Measurements from ENCODE around the gene HUS1B. TPM values are rescaled to one million over a fixed set of nuclear protein-coding genes. Genes with fewer than 3 reads are reported as not detected.

Gene HUS1B
- total and polyA plus RNA-seq, 2 of the 8 experiments (the other 6 are each of a cell fraction or from before 2014, with no cell fraction given), result 0.48 to 1.1 TPM

- Histone ChIP-seq H3K23ac (ENCODE audit: insufficient read length) (no peak overlapping the region), H3K4me2 (ENCODE audit: insufficient read depth in 1 of 2, low read depth in 2 of 2, low read length in 2 of 2) (no peak overlapping the region), H3K18ac (ENCODE audit: extremely low read depth, low read length) (no peak overlapping the region), H3K4me3 (ENCODE audit: extremely low read depth in 1 of 4, insufficient read depth in 2 of 4, low read depth in 3 of 4, low read length in 4 of 4) (no peak overlapping the region), H3K79me2 (ENCODE audit: control insufficient read depth in 1 of 2, insufficient read depth in 2 of 2, low read length in 2 of 2) (0 out of 4 replicates have a peak, but pooled peaks cover 0 to 5% of the 10 kb centered on the region in 2 experiments), H3K4me1 (replicated peaks in 1 of 4; ENCODE audit: control insufficient read depth in 3 of 4, insufficient read depth in 4 of 4, low read length in 3 of 4) (peaks cover 0 to 5% (median 3%) of the 10 kb centered on the region in 4 experiments; a peak in 5 of 7 replicates), H3K79me1 (ENCODE audit: low read depth, low read length) (peaks cover 11% of the 10 kb centered on the region), H4K20me1 (replicated peaks in 1 of 2; ENCODE audit: control insufficient read depth in 1 of 2, insufficient read depth in 2 of 2, low read length in 2 of 2) (peaks cover 0 to 3% of the 10 kb centered on the region in 2 experiments), H4K91ac (replicated peaks; ENCODE audit: insufficient read length, low read length) (no peak overlapping the region), H3K56ac (replicated peaks; ENCODE audit: insufficient read length, low read depth, low read length) (no peak overlapping the region), H4K5ac (ENCODE audit: insufficient read length, low read depth, low read length) (no peak overlapping the region), H2BK20ac (ENCODE audit: low read length) (no peak overlapping the region), H3K9me3 (ENCODE audit: insufficient read depth in 2 of 2, low read depth in 1 of 2, low read length in 1 of 2) (no peaks in the 10 kb centered on the region), H2BK12ac (ENCODE audit: low read depth, low read length) (no peak overlapping the region), H3K14ac (ENCODE audit: insufficient read length) (no peak overlapping the region), H3K36me3 (ENCODE audit: control insufficient read depth in 2 of 4, insufficient read depth in 4 of 4, low read length in 3 of 4) (peaks cover 0 to 12% (median 3%) of the 10 kb centered on the region in 4 experiments; a peak in 3 of 8 replicates), H2BK5ac (ENCODE audit: low read depth, low read length) (no peak overlapping the region), H2AK5ac (ENCODE audit: low read depth, low read length) (no peak overlapping the region), H3K9ac (replicated peaks in 1 of 4; ENCODE audit: extremely low read depth in 1 of 4, low read depth in 3 of 4, low read length in 3 of 4) (no peak overlapping the region), H2AFZ (ENCODE audit: low read length) (no peak overlapping the region), H3K23me2 (ENCODE audit: low read depth, low read length) (no peaks in the 10 kb centered on the region), H2BK120ac (replicated peaks; ENCODE audit: low read depth, low read length) (no peak overlapping the region), H3K27ac (ENCODE audit: low read depth, low read length) (no peak overlapping the region), H4K8ac (ENCODE audit: extremely low read depth, insufficient read depth, low read length) (no peak overlapping the region), H3K4ac (replicated peaks; ENCODE audit: insufficient read length, low read depth, low read length) (no peak overlapping the region), H2BK15ac (ENCODE audit: low read length) (no peak overlapping the region), H3K27me3 (replicated peaks in 1 of 4; ENCODE audit: control insufficient read depth in 3 of 4, extremely low read depth in 1 of 4, insufficient read depth in 3 of 4, low read length in 3 of 4) (no peaks in the 10 kb centered on the region)
- FAIRE-seq (no peak), DNase-seq (ENCODE audit: low read depth in 1 of 2, low spot score in 2 of 2) (no peak)
- 94% methylated on average over 11 of the region's 11 CpGs; no CpG with 5 or more reads in 1 of the 2 experiments for WGBS, 2 experiments (ENCODE audit: extremely low coverage in 1 of 2, insufficient coverage in 1 of 2, insufficient read length in 1 of 2, insufficient replicate concordance in 2 of 2, low coverage in 1 of 2, low lambda C conversion rate in 2 of 2, missing lambda C conversion rate in 1 of 2)
- TF ChIP-seq HDAC2 (IDR thresholded peaks at IDR 0.05; ENCODE audit: borderline replicate concordance in 1 of 2, low read depth in 2 of 2, low read length in 2 of 2) (no peak), SIX5 (IDR thresholded peaks at IDR 0.05; ENCODE audit: low read depth, low read length) (no peak), CBX8 (IDR thresholded peaks at IDR 0.05; ENCODE audit: borderline replicate concordance, low read depth, low read length) (no peak), KDM4A (IDR thresholded peaks at IDR 0.05; ENCODE audit: low read depth, low read length, severe bottlenecking) (no peak)
- POLR2A ChIA-PET (ENCODE audit: partially characterized antibody), result no interaction called here
- CTCF ChIA-PET (ENCODE audit: partially characterized antibody), result interaction anchor here (0.7 to 1.0 kb wide), 3 partner anchors 9 to 102 kb away, joined by 3 read pairs; no protein-coding TSS in a partner anchor
These were observed 36.7 kb downstream of the HUS1B start for GRCh38 chr6:620166-620565.
